ENCODE results near the gene NPR2.

NPR2 gene

DNA sequence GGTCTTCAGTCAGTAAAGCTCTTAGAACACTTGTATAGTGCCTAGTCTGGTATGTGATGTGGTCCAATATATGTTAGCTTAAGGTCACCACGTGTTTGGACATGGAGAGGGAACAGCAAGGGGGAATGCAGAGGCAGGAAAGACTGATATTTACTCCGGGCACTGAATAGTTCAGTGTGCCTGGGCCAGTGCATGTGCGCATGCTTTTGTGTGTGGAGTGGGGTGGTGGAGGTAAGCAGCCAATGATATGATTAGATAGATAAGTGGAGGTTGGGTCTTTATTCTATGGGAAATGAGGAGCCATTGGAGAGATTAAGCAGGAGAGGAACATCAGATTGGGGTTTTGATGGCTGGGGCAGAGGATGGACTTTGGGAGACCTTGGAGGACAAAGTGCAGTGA lies 64.8 kb downstream of the NPR2 start:
- ChIA-PET POLR2A (no interaction called here), CTCF (no interaction called here)
- DNase-seq (ENCODE audit: extremely low spot score), result no peak
- TF ChIP-seq FOXM1 (IDR thresholded peaks at IDR 0.05; ENCODE audit: borderline replicate concordance), result no peak
- no peak for TF ChIP-seq ARNT (IDR thresholded peaks at IDR 0.05)
- no peak for TF ChIP-seq ELF4 (IDR thresholded peaks at IDR 0.05)
- TF ChIP-seq NFRKB (IDR thresholded peaks at IDR 0.05), result no peak
- TF ChIP-seq ZNF384 (IDR thresholded peaks at IDR 0.05), result no peak
- no peak for TF ChIP-seq L3MBTL2 (conservative IDR thresholded peaks at IDR 0.05)
- TF ChIP-seq BHLHE40 (IDR thresholded peaks at IDR 0.05; ENCODE audit: borderline replicate concordance), result no peak
- TF ChIP-seq LEF1 (IDR thresholded peaks at IDR 0.05; ENCODE audit: borderline replicate concordance), result no peak
- TF ChIP-seq CTBP1 (IDR thresholded peaks at IDR 0.05; ENCODE audit: borderline replicate concordance), result no peak
- TF ChIP-seq SUZ12 (IDR thresholded peaks at IDR 0.05), result no peak
- TF ChIP-seq FOXA1 (IDR thresholded peaks at IDR 0.05), result no peak
- no peak for TF ChIP-seq FOXK2 (IDR thresholded peaks at IDR 0.05)
- TF ChIP-seq HDGF (IDR thresholded peaks at IDR 0.05; ENCODE audit: borderline replicate concordance), result no peak
- no peak for TF ChIP-seq TARDBP (IDR thresholded peaks at IDR 0.05)
- TF ChIP-seq, protein P1, sequence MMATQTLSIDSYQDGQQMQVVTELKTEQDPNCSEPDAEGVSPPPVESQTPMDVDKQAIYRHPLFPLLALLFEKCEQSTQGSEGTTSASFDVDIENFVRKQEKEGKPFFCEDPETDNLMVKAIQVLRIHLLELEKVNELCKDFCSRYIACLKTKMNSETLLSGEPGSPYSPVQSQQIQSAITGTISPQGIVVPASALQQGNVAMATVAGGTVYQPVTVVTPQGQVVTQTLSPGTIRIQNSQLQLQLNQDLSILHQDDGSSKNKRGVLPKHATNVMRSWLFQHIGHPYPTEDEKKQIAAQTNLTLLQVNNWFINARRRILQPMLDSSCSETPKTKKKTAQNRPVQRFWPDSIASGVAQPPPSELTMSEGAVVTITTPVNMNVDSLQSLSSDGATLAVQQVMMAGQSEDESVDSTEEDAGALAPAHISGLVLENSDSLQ (IDR thresholded peaks at IDR 0.05), result no peak
- no peak for TF ChIP-seq SP1 (IDR thresholded peaks at IDR 0.05)

DNA sequence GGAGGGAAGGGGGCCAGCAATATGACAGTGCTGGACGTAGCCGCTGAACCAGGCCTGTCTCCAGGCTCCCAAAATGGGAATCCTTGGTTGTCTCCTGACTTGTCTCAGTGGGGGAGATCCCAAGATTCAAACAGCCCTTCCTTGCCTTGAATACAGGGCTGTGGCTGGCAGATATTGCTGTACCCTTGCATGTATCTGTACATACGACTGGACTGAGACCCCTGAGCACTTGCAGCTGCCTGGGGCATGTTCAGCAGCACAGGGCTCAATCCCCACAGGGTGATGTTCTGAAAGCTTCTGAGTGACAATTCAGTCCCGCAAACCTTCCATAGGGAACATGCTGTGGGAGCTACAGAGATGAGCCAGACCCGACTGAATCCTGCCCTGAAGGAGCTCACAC lies 65.5 kb downstream of the NPR2 start:
- ChIA-PET POLR2A (no interaction called here), CTCF (interaction anchor here (0.6 kb wide), 1 partner anchor 11 kb away, joined by 4 read pairs; no protein-coding TSS in a partner anchor)
- TF ChIP-seq ARNT (IDR thresholded peaks at IDR 0.05), result no peak
- no peak for TF ChIP-seq FOXA1 (IDR thresholded peaks at IDR 0.05)
- no peak for TF ChIP-seq LEF1 (IDR thresholded peaks at IDR 0.05; ENCODE audit: borderline replicate concordance)
- no peak for TF ChIP-seq L3MBTL2 (conservative IDR thresholded peaks at IDR 0.05)
- no peak for TF ChIP-seq SUZ12 (IDR thresholded peaks at IDR 0.05)
- TF ChIP-seq HDGF (IDR thresholded peaks at IDR 0.05; ENCODE audit: borderline replicate concordance), result no peak
- no peak for TF ChIP-seq ZNF384 (IDR thresholded peaks at IDR 0.05)
- TF ChIP-seq BHLHE40 (IDR thresholded peaks at IDR 0.05; ENCODE audit: borderline replicate concordance), result no peak
- TF ChIP-seq, protein P1 (IDR thresholded peaks at IDR 0.05), result no peak
- TF ChIP-seq CTBP1 (IDR thresholded peaks at IDR 0.05; ENCODE audit: borderline replicate concordance), result no peak
- no peak for TF ChIP-seq FOXM1 (IDR thresholded peaks at IDR 0.05; ENCODE audit: borderline replicate concordance)
- no peak for TF ChIP-seq ELF4 (IDR thresholded peaks at IDR 0.05)
- TF ChIP-seq NFRKB (IDR thresholded peaks at IDR 0.05), result no peak
- no peak for TF ChIP-seq FOXK2 (IDR thresholded peaks at IDR 0.05)
- TF ChIP-seq TARDBP (IDR thresholded peaks at IDR 0.05), result no peak
- TF ChIP-seq SP1 (IDR thresholded peaks at IDR 0.05), result no peak
- DNase-seq (ENCODE audit: extremely low spot score), result no peak

DNA sequence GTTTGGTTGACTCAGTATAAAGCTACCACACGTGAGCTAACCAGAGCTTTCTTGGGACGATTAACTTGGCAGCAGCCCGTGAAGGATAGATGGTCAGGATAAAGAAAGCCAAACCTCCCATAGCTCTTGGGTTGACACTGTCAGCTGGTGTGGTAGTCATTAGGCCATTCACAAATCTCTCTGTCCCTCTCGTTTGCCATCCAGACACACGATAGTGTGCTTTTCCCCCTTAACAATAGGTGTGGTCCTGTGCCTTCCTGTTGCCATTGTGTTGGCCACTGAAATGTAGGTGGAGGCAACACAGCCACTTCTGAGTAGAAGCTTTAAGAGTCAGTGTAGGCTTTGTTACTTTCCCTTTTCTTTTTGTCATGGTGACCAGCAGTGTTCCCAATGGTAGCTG lies 67.1 kb downstream of the NPR2 start:
- no peak for TF ChIP-seq BHLHE40 (IDR thresholded peaks at IDR 0.05; ENCODE audit: borderline replicate concordance)
- no peak for TF ChIP-seq SUZ12 (IDR thresholded peaks at IDR 0.05)
- TF ChIP-seq FOXK2 (IDR thresholded peaks at IDR 0.05), result no peak
- no peak for TF ChIP-seq NFRKB (IDR thresholded peaks at IDR 0.05)
- TF ChIP-seq L3MBTL2 (conservative IDR thresholded peaks at IDR 0.05), result no peak
- ChIA-PET CTCF (no interaction called here), POLR2A (no interaction called here)
- no peak for DNase-seq (ENCODE audit: extremely low spot score)
